Fibroblast of pulmonary artery (primary cell): ENCODE measurements around the gene MGMT.

Source experiments
- DNase-seq: peaks from one replicate; pipeline ENCODE4 v3.0.0-alpha.2; 2010; ENCODE audit warnings: low read depth
- H3K4me3 ChIP-seq: replicated peaks from 2 replicates; pipeline ENCODE4 v1.5.1; 2011; ENCODE audit warnings: low read depth, mild to moderate bottlenecking, control low read depth, low read length, moderate library complexity
- CTCF ChIP-seq: IDR thresholded peaks from 2 replicates; pipeline ENCODE4 v1.5.1; 2011; ENCODE audit warnings: mild to moderate bottlenecking, control low read depth, low read length, inconsistent platforms; ENCODE audit errors: missing control alignments

MGMT gene

GRCh38 chr10:129617768-129618167 is 150.7 kb downstream of the MGMT start:
- no peak overlapping the region for H3K4me3 ChIP-seq
- no peak for TF ChIP-seq CTCF
- no peak for DNase-seq

GRCh38 chr10:129621062-129621461 is 154.0 kb downstream of the MGMT start:
- no peak for DNase-seq
- TF ChIP-seq CTCF, result no peak
- no peak overlapping the region for H3K4me3 ChIP-seq

- H3K4me3 ChIP-seq, result no peak overlapping the region
- TF ChIP-seq CTCF, result no peak
- DNase-seq, result no peak
Measured at GRCh38 chr10:129621693-129622092, 154.7 kb downstream of the MGMT start.

- H3K4me3 ChIP-seq, result no peak overlapping the region
- no peak for DNase-seq
- no peak for TF ChIP-seq CTCF
Measured at GRCh38 chr10:129622291-129622690, 155.2 kb downstream of the MGMT start.

- no peak for TF ChIP-seq CTCF
- no peak for DNase-seq
- no peak overlapping the region for H3K4me3 ChIP-seq
Measured at GRCh38 chr10:129622736-129623135, 155.7 kb downstream of the MGMT start.

GRCh38 chr10:129624526-129624925 is 157.5 kb downstream of the MGMT start:
- no peak overlapping the region for H3K4me3 ChIP-seq
- no peak for TF ChIP-seq CTCF
- no peak for DNase-seq

- no peak for DNase-seq
- H3K4me3 ChIP-seq, result no peak overlapping the region
- no peak for TF ChIP-seq CTCF
Measured at GRCh38 chr10:129626309-129626708, 159.3 kb downstream of the MGMT start.
